D341Med (cell line): ENCODE results near the gene ANKRD49.

ENCODE experiments used
- DNase-seq: peaks from one replicate; pipeline ENCODE4 v3.0.0; 2012; ENCODE audit warnings: low spot score

The ANKRD49 gene

DNA sequence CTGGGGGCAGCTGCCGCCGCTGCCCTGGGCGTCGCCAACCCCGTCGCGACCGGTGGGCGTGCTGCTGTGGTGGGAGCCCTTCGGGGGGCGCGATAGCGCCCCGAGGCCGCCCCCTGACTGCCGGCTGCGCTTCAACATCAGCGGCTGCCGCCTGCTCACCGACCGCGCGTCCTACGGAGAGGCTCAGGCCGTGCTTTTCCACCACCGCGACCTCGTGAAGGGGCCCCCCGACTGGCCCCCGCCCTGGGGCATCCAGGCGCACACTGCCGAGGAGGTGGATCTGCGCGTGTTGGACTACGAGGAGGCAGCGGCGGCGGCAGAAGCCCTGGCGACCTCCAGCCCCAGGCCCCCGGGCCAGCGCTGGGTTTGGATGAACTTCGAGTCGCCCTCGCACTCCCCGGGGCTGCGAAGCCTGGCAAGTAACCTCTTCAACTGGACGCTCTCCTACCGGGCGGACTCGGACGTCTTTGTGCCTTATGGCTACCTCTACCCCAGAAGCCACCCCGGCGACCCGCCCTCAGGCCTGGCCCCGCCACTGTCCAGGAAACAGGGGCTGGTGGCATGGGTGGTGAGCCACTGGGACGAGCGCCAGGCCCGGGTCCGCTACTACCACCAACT, 51.0 kb downstream of the ANKRD49 start:
- peak; percentile 33 for DNase-seq

DNA sequence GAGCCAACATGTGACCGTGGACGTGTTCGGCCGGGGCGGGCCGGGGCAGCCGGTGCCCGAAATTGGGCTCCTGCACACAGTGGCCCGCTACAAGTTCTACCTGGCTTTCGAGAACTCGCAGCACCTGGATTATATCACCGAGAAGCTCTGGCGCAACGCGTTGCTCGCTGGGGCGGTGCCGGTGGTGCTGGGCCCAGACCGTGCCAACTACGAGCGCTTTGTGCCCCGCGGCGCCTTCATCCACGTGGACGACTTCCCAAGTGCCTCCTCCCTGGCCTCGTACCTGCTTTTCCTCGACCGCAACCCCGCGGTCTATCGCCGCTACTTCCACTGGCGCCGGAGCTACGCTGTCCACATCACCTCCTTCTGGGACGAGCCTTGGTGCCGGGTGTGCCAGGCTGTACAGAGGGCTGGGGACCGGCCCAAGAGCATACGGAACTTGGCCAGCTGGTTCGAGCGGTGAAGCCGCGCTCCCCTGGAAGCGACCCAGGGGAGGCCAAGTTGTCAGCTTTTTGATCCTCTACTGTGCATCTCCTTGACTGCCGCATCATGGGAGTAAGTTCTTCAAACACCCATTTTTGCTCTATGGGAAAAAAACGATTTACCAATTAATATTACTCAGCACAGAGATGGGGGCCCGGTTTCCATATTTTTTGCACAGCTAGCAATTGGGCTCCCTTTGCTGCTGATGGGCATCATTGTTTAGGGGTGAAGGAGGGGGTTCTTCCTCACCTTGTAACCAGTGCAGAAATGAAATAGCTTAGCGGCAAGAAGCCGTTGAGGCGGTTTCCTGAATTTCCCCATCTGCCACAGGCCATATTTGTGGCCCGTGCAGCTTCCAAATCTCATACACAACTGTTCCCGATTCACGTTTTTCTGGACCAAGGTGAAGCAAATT, 51.7 kb downstream of the ANKRD49 start:
- no peak for DNase-seq

DNA sequence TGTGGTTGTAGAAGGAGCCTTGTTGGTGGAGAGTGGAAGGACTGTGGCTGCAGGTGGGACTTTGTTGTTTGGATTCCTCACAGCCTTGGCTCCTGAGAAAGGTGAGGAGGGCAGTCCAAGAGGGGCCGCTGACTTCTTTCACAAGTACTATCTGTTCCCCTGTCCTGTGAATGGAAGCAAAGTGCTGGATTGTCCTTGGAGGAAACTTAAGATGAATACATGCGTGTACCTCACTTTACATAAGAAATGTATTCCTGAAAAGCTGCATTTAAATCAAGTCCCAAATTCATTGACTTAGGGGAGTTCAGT, 52.3 kb downstream of the ANKRD49 start:
- DNase-seq: no peak

DNA sequence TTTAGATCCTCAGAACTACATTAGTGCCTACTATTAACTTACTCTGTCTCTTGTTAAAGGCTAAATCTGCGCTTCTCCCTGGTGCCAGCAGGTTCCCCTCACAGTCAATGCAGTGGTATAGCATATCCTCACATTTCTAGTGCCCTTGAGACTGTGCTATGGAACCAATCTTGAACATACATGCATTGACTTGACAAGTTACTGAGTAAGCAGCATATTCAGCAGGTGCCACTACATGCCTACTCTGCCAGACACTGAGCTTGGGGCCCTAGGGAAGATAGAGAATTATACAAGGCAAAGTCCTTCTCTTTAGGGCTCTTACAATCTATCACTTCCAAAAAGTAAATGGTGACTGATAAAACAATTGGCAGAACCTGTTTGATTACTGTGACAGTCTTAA, 53.1 kb downstream of the ANKRD49 start:
- no peak for DNase-seq

DNA sequence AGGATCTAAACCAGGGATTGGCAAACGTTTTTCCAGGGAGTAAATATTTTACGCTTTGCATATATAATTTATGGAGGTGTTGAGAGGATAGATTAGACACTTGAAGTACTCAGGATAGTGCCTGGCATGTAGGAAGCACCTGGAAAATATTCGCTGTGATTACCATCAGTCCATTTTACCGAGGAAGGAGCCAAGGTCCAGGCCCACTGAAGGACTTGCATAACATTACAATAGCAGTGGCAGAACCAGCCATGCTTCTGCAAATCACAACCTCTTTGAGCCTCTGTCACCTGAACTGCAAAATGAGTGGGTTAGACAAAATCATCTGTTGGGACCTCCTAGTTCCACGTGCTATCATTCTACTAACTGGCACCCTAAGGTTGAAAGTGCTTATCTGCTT, 55.4 kb downstream of the ANKRD49 start:
- DNase-seq: no peak
